GM21390 (cell line): ENCODE data around the gene POLD1.

Experiments
- ATAC-seq: cut with Tn5 transposase; IDR thresholded peaks from one replicate; pipeline ENCODE4 v1.9.1; 2021; ENCODE audit not compliant: unreplicated experiment

POLD1 gene

DNA sequence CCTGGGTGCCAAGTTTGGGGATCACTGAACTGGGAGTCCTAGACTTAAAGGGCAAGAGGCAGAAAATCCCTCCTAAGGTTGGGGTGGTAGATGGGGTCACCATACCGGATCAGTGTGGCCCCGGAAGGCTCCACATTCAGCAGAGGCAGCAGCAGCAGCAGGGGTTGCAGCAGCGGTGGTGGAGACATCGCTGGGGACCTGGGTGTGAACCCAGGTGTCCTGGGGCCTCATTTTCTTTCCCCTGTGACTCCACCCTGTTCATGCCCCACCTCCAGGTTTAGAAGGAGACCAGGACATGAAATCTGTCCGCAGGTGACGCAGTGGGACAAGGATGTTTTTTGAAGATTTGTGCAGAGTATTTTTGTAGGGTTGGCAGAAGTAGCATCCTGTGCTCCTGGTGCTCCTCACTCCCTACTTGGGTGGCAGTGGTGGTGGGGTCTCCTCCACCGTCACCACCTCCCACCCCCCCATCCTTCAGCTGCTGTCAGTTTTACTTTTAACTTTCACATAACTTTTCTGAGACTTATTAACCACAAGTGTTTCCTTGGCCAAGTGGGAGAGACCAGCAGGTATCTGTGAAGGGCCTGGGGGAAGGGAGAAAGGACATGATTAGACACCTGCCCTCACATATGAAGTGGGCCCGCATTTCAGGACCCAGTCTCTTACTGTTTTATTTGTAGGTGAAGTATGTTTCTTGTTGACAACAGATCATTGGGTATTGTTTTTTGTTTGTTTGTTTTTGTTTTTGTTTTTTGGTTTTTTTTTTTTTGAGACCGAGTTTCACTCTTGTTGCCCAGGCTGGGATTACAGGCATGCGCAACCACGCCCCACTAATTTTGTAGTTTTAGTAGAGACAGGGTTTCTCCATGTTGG, 18.5 kb upstream of the POLD1 start, which contains the start of gene NAPSA:
TSS of gene NAPSA (minus strand) at position 206 of the 873 bp plus-strand sequence. CDS start at position 188, 18 bp downstream.
- no peak for ATAC-seq

- ATAC-seq, result no peak
Measured at GRCh38 chr19:50368649-50369570, 15.2 kb upstream of the POLD1 start.

DNA sequence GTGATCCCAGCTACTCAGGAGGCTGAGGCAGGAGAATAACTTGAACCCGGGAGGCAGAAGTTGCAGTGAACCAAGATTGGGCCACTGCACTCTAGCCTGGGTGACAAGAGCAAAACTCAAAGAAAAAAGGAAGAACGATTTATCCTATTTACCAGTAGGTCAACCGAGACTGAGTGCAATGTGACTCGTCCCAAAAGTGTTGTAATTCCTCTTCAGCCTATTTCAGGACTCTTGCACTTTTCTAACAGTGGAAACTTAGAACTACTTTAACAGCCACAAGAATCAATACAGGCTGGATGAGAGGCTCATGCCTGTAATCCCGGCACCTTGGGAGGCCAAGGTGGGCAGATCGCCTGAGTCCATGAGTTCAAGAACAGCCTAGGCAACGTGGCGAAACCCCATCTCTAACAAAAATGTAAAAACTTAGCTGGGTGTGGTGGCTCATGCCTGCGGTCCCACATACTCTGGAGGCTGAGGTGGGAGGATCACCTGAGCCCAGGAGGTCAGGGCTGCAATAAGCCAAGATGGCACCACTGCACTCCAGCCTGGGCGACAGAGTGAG, 12.2 kb upstream of the POLD1 start:
- no peak for ATAC-seq

GRCh38 chr19:50376166-50377050, 7.7 kb upstream of the POLD1 start, which contains the start of gene NR1H2:
TSS of gene NR1H2 (plus strand) at chr19:50376457. CDS start at chr19:50377606, 1,149 bp downstream.
- peak; percentile 82 for ATAC-seq

DNA sequence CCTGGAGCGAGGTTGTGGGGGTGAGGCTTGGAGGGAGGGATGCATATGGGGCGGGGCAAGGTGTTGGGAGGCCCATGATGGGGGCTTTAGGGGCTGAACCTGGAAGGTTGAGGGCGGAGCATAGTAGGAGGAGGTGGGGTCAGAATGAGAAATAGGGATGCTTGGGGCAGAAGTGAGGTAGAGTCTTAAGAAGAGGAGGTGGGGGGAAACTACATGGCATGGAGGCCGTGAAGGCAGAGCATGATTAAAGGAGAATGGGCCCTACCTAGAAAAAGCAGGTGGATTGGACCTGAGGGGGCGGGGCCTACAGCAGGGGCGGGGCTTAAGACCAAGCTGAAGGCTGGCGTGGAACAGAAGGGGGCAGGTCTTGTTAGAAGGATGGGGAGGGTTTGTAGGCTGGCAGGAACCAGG, 7.1 kb upstream of the POLD1 start:
- no peak for ATAC-seq

- ATAC-seq, result no peak
Measured at GRCh38 chr19:50377517-50377916, 6.6 kb upstream of the POLD1 start.

DNA sequence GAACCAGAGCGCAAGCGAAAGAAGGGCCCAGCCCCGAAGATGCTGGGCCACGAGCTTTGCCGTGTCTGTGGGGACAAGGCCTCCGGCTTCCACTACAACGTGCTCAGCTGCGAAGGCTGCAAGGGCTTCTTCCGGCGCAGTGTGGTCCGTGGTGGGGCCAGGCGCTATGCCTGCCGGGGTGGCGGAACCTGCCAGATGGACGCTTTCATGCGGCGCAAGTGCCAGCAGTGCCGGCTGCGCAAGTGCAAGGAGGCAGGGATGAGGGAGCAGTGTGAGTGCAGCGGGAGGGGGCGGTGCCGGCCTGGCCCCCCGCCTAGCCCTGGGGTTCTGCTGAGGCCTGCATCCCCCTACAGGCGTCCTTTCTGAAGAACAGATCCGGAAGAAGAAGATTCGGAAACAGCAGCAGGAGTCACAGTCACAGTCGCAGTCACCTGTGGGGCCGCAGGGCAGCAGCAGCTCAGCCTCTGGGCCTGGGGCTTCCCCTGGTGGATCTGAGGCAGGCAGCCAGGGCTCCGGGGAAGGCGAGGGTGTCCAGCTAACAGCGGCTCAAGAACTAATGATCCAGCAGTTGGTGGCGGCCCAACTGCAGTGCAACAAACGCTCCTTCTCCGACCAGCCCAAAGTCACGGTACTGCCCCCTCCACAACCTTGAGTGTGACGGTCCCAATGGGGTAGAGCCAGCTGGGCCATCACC, 5.8 kb upstream of the POLD1 start:
- ATAC-seq, result no peak

DNA sequence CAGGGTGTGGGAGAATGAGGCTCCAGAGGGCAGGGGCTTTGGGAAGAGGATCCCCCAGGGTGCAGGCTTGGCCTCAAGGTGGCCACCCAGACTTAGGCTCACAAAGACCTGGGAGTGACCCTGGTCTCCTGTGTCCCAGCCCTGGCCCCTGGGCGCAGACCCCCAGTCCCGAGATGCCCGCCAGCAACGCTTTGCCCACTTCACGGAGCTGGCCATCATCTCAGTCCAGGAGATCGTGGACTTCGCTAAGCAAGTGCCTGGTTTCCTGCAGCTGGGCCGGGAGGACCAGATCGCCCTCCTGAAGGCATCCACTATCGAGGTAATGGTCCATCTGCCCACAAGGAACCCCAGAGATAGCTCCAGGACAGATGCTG, 5.3 kb upstream of the POLD1 start:
- no peak for ATAC-seq

- ATAC-seq, result no peak
Measured at GRCh38 chr19:50379602-50380001, 4.5 kb upstream of the POLD1 start.

GRCh38 chr19:50380137-50380536, 4.0 kb upstream of the POLD1 start:
- ATAC-seq, result no peak

- no peak for ATAC-seq
Measured at GRCh38 chr19:50380751-50381151, 3.4 kb upstream of the POLD1 start.

- ATAC-seq, result no peak
Measured at GRCh38 chr19:50381881-50382729, 2.0 kb upstream of the POLD1 start.

- ATAC-seq, result no peak
Measured at GRCh38 chr19:50383001-50383851, 921 bp upstream of the POLD1 start.

DNA sequence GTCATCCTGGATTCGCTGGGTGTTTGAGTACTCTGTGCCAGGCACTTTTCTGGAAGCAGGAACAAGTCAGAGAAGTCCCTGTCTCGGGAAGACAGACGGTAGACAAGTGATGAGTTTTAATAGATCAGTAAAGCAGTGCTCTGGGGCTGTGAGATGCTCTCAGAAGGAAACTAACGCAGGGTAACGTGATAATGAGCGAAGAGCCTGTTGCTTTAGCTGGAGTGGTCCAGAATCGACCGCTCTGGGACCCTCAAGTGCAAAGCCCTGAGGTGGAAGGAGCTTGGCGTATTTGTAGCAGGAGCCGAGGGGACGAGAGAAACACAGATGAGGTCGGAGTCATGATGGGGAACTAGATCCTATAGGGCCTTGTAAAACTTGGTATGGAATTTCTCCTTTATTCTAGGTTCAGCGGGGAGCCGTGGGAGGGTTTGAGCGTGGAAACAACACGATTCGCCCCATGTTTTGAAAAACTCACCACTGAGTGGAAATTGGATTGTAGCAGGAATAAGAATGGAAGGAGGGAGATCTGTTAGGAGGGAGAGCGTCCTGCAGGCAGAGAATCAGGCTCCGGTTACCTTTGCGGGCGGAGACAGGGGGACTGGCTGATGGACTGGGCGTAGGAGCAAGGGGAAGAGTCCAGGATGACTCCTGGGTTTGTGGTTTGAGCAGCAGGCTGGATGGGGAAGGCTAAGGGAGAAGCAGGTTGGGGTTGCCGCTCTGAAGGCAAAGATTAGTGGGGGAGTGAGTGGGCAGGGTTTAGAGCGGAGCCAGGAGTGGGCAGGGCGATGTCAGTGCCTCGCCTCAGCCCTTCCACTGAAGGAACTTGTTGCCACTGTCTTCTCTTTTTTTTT, 763 bp downstream of the POLD1 start:
- ATAC-seq, result no peak

DNA sequence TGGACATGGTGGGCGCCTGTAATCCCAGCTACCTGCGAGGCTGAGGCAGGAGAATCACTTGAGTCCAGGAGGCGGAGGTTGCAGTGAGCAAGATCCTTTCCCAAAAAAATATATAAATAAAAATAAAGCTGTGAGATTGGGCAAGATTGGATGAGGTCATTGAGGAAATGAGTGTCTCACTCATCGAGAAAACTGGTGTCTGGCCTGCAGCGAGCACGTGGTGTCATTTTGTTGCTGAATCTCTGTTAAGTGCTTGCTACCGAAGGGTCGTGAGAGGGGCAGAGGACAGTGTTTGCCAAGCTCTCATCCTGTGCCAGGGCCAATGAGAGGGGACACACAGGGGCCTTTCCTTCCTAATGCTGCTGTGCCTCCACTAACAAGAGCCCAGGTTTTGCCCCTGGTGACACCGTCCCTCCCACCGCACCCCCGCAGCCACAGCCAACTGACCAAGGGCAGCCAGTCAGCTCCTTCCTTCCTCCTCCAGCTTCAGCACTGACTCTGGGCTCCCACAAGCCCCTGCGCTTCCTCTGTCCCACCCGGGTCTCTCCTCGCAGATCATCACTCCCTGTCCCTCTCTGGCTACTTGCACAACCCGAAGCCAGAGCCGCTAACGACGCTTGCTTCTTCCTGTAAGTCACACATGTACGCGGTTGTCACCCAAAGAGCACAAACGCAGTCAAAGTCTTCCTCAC, 3.2 kb downstream of the POLD1 start:
- no peak for ATAC-seq

DNA sequence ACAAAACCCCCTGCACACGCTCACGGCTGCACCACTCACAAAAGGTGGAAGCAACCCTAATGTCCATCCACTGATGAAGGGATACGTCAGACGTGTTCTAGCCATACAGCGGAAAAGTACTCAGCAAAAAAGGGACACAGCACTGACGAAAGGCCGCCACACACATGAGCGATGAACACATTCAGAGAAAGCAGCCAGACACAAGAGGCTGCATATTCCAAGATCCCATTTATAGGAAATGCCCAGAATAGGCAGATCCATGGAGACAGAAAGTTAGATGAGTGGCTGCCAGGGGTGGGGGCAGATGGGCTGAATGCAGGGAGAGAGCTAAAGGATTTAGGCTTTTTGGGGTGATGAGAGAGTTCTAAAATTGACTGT, 3.7 kb downstream of the POLD1 start:
- no peak for ATAC-seq
